Cerebellar cortex (tissue), 1 donor: Measurements from ENCODE around the gene GLYR1.

Source experiments
- DNase-seq: peaks from one replicate; pipeline ENCODE4 v3.0.0-alpha.2; 2015; ENCODE audit warnings: low spot score

Gene GLYR1

DNA sequence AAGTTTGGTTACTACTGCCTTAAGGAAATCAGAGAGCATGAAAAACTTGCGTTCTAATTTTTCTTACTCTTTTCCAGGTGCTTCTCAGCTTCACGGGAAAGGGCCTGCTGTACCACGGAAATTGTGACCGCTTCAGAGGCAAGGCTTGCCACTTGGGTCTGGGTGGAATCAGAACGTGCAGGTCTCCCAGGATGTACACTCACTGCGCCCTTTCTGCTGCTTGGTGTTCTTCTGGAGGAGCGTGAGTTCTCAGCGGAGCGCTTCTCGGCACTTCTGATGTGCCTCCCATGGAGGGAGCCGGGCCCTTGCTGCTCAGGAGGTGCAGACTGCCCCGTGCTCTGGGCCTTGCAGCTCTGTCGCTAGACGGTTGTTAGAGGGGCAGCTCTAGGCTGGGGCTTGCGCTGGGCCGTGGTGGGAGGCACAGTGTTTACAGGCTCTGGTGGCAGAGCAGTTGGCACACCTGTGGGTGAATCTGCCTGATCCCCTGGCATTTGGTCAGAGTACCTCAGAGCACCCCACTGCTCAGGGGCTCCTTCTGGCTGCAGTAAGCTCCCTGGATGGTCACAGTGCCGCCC is 33.0 kb upstream of the GLYR1 start:
- no peak for DNase-seq

DNA sequence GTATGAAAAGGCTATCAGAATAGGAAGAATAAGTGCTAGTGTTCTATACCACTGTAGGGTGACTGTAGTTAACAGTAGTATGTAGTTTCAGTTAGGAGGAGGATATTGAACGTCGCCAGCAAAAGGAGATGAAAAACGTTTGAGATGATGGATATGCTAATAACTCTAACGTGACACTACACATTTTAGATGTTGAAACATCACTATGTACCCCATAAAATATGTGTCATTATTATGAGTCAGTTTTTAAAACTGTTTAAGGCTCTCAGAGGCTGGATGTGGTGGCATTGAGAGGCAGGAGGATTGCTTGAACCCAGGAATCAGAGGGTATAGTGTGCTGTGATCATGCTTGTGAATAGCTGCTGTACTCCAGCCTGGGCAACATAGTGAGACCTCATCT is 32.0 kb upstream of the GLYR1 start:
- no peak for DNase-seq

DNA sequence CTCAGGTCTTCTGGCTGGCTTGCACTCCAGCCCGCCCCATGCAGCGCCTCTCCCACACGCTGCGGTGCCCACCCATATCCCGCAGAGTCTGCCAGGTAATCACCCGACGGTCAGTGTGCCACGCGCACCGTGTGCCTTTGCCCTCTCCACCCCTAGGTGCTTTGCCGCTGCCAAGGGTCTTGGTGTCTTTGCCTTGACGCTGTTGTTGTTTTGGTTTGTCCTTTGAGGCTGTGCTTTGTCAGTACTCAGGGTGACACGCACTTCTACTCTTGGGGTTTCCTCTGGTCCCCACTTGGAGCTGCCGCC is 30.2 kb upstream of the GLYR1 start:
- no peak for DNase-seq

DNA sequence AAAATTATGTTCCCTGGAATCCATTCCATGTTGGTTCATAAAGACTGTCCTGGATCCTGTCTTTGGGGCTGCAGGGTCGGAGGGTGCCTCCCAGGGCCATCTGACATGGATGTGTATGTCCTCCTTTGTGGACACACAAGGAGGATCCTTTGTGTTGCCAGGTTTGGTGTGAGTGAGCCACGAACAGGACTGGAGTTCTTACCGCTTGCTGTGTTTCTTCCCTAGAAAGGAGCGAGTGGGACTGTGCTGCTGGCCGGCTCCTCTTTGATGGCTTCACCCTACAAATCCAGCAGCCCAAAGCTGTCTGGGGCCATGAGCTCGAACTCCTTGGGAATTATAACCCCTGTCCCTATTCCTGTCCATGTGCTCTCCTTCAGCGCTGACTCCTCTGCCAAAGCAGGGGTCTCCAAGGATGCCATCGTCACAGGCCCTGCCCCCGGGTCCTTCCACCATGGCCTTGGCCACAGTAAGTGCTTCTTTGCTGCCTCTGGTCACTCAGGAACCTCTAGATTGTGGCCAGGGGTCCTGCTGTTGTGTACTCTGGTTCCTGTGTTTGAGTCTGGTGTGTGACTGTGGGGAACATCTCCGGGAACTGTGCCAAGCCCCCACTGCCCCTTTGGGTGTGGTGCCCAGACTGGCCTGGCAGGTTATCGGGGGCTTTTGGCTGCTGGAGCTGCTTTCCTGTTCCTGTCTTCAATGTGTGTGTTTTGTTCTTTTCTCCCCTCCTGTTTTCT is 29.7 kb upstream of the GLYR1 start:
- no peak for DNase-seq

DNA sequence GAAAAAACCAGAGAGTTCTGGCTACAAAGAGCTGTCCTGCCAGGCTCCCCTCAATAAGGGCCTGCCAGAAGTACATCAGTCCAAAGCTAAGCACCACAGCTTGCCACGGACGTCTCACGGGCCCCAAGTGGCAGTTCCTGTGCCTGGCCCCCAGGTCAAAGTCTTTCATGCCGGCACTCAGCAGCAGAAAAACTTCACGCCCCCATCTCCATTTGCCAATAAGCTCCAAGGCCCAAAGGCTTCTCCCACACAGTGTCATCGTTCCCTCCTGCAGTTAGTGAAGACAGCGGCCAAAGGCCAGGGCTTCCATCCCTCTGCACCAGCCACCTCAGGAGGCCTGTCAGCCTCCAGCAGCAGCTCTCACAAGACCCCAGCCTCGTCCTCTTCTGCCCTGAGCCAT is 27.6 kb upstream of the GLYR1 start:
- no peak for DNase-seq

DNA sequence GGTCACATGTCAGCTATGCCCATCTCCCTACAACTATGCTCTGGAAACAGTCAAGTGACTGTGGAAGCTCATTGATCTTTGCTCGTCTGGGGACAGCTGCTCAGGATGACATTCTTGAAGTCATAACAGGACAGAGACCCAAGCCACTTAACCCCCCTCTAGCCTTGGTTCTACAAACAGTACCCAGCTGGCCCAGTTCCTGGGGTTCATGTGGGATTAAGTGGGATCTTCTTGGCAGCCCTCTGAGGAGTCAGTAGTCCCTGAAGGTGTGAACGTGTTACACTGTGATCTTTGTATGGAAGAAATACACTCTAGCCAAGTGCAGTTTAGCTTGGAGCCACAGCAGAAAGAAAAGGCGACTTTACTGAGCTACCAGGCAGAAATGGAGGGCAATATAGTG is 26.0 kb upstream of the GLYR1 start:
- no peak for DNase-seq

DNA sequence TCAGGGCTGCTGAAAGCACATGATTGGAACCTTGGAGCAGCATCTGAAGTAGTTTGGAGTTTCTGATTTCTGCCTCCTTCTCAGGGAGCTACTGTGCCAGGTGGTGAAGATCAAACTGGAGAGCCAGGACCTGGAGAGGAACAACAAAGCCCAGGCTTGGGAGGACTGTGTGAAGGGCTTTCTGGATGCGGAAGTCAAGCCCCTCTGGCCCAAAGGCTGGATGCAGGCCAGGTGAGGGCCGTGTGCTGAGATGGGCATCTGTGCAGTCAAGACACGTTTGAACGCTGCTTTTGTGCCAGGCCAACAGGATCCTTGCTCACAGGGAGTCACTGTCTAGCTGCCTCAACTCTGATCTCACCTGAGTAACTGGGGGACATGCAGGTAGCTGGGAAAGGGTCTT is 24.0 kb upstream of the GLYR1 start:
- DNase-seq: no peak

DNA sequence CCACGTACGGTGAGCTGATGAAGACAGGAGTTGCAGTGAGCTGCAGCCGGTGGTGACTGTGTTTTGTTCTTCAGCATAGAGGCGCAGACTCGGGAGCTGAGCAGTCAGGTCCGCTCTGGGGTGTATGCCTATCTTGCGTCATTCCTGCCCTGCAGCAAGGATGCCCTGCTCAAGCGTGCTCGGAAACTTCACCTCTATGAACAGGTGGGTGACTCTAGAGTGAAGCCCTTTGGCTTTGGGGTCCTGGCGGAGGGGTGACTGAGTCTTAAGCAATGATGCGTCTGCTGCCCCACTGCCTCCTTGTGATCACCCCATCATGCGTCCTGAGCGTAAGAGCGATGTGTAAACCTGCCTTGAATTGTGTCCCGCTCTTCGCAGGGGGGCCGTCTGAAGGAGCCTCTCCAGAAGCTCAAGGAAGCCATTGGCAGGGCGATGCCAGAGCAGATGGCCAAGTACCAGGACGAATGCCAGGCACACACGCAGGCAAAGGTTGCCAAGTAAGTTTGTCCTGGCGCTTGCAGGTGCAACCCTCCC is 23.1 kb upstream of the GLYR1 start:
- DNase-seq: peak; percentile 83

DNA sequence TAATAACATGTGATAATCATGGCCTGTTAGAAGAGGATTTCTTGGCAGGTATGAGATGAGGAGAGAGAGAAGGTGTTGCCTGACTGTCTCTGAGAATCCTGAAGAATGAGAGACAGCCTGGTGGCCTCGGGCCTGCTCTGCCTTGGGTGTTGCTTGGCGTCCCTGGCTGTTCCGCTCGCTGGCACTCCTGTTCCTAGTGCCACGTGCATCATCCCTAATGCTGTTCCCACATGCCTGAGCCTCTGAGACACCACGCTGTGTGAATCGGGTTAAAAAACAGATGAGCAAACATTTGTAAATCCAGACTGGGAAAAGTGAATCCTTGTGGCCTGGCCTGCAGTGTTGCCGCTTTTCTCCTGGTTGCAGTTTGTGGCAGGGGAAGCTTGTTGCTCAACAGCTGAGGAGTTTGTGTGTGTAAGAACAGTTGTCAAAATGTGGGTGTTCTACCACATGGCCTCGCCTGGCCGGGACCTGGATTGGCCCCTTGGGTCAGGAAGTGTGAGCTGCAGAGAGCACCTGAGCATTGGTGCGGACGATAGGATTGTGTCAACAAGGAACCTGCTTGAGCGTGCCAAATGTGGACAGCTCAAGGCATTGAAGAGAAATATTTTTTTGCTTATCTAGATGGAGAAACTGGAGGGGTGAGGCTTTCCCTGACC is 22.2 kb upstream of the GLYR1 start:
- DNase-seq: peak; percentile 39

DNA sequence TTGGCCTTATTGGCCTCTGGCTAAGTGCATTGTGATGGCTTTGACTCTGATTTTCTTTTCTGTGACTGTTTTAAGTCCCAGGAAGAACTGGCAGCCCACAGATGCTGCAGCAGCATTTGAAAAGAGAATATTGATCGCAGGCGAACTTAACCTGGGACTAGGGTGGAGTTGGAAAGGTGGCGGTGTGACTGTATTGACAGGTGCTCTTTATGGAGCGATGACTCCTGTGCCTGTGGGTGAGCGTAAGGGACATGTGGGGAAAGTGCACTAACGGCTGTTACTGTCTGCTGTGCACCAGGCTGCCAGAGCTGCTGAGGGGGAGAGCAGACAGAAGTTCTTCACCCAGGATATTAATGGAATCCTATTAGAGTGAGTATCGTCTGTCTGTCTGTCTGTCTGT is 21.4 kb upstream of the GLYR1 start:
- no peak for DNase-seq

DNA sequence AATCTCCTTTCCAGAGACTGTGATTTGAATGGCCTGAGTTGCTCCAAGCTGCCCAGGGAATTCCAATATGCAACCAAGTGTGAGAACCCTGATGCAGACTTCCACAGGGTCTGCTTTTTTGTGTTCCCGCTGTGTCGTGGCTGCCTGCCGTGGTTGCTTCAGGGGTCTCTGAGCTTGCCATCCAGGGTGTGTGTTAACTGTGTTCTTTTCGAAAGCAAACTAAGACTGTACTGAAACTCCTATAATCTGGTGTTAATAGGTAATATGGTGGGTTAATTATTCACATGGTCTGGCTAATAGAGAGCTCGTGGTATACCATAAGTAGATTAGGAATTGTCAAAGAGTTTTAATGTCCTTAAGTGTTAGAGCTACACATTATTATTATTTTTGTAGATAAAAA is 20.9 kb upstream of the GLYR1 start:
- DNase-seq: no peak

DNA sequence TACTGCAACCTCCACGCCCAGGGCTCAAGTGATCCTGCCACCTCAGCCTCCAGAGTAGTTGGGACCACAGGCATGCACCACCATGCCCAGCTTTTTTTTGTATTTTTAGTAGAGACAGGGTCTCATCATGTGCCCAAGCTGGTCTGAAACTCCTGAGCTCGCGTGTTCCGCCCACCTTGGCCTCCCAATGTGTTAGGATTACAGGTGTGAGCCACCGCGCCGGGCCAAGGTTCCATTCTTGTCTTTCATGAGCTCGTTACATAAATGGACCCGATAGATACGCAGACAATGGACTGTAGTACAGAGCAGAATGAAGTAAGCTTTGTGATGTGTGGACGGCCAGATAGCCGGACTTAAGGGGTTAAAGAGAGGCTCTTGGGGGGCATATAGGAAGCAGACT is 19.5 kb upstream of the GLYR1 start:
- no peak for DNase-seq

DNA sequence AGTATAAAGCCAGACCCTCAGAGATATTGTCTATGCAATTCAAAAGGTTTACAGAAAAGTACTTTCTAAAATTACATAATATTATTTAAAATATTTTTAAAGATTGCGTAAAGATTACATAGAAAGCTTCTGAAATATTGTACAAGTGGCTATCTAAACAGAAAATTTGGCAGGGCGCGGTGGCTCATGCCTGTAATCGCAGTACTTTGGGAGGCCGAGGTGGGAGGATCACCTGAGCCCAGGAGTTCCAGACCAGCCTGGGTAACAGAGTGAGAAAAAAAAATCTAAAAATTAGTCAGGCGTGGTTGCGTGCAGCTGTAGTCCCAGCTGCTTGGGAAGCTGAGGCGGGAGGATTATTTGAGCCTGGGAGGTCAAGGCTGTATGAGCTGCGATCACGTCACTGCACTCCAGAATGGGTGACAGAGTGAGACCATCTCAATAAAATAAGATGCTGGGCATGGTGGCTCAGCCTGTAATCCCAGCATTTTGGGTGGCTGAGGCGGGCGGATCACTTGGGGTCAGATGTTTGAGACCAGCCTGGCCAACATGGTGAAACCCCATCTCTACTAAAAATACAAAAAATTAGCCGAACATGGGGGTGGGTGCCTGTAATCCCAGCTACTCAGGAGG is 18.3 kb upstream of the GLYR1 start:
- no peak for DNase-seq

DNA sequence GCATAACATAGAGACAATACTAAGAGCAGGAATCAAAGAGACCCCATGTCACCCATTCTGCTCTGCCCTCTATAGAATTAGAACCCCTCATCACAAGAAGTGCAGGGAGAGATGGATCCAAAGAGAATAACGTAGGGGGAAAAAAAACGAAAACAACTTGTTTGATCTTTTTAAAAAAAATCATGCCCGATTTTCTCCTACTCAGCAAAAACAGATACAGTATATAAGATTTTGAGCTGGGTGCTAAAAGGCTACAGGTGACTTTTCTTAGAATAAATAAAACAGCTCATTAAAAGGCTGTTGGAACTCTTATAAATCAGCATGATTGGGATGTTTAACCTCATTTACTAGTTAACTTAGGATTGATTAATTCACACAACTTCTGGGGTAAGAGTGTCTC is 17.6 kb upstream of the GLYR1 start:
- DNase-seq: no peak

DNA sequence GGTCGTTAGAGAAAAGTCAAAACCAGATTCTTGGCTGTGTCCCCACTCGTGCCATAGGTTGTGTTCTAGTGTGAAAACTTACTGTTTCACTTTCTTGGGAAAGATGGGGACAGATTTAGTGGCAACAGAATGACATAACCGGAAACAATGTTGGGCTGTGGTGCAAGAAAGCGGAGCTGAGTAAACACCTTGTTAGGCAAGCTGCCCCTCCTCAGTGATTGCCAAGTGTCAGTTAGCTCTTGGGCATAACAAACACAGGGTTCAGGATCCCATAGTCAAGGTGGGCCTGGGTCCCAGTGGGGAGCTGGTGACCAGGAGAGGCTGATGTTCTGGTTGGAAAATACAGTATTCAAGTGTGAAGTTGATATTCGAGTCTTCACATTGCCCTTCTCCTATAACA is 15.6 kb upstream of the GLYR1 start:
- no peak for DNase-seq

DNA sequence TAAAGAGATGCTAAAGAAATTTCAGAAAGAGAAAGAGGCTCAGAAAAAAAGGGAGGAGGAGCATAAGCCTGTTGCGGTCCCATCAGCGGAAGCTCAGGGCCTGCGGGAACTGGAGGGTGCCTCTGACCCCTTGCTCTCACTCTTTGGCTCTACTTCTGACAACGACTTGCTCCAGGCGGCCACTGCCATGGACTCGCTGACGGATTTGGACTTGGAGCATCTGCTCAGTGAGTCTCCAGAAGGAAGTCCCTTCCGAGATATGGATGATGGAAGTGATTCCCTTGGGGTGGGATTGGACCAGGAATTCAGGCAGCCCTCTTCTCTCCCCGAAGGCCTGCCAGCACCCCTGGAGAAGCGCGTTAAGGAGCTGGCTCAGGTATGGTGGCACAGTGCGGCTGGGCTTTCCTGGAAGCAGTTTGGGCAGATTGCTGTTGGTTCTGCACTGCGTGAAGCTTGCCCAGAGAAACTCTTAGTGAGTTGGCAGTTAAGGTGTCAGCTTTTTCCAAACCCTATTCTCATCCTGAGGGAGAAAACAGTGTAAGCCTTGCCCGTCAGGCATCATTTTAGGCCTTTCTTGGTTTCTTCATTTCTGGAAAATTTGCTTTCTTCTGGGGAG is 13.7 kb upstream of the GLYR1 start:
- DNase-seq: peak; percentile 67

DNA sequence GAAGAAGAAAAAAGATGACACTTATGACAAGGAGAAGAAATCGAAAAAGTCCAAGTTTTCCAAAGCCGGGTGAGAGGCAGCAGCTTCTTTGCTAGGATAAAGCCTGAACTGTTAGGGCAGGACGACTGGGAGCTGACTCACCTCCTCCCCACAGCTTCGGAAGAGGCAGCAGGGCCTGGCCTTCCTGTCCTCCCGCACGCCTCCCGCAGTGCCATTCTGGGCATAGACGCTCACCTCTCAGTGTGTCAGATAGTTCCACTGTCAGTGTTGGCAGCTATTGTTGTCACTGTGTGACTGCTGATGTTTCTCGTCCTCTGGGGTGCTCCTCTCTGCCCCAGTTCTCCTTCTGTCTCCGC is 12.8 kb upstream of the GLYR1 start:
- DNase-seq: peak; percentile 84

DNA sequence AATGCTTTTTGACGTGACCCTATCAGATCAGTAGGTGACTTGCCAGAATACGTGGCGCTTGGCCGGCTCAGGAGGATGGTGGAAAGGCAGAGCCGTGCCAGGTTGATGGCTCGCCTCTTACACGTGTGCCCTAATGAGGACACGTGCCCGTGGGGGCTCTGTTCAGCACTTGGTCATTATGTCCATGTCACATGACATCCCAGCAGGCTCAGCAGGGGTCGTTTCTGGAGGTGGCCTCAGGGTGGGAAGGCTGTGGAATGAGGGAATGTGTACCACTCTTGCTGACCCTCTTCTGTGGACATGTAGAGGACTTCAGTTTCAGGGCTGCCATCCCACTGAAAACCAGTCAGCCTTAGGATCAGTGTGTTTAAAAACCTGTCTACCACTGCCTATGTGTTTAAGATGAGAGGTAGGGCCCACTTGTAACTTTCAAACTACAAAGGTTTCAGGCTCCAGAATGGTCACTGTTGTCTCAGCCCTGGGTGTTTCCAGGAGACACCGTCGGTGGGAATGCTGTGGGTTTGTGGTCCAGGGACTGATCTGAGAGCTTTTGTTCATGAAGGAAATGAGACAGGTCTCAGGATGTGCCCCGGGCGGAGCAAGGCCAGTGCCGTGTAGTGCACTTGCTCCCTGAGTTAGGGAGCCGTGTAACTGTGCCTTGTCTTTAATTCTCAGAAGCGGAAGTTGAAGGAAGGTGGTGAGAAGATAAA is 12.3 kb upstream of the GLYR1 start:
- DNase-seq: peak; percentile 45

DNA sequence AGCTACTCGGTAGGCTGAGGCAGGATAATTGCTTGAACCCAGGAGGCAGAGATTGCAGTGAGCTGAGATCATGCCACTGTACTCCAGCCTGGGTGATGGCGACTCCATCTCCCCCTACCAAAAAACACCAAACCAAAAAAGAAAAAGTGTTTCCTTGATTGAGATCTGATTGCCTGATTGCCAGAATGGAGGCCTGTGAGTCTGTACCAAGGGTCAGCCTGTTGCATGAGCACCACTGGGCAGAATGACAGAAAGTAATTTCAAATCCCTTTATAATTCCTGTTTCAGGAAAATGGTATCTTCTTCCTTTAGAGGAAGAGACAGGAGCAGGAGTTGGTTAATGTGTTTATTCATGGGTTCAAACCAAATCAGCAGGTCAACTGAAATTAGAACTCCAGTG is 8.7 kb upstream of the GLYR1 start:
- no peak for DNase-seq

DNA sequence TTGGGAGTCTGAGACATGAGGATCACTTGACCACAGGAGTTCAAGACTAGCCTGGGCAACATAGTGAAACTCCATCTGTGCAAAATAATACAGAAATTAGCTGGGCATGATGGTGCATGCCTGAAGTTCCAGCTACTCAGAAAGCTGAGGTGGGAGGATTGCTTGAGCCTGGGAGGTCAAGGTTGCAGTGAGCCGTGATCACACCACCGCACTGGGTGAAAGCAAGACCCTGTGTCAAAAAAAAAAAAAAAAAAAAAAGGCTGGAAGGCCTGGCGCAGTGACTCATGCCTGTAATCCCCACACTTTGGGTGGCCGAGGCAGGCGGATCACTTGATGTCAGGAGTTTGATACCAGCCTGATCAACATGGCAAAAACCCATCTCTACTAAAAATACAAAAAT is 8.3 kb upstream of the GLYR1 start:
- DNase-seq: no peak

DNA sequence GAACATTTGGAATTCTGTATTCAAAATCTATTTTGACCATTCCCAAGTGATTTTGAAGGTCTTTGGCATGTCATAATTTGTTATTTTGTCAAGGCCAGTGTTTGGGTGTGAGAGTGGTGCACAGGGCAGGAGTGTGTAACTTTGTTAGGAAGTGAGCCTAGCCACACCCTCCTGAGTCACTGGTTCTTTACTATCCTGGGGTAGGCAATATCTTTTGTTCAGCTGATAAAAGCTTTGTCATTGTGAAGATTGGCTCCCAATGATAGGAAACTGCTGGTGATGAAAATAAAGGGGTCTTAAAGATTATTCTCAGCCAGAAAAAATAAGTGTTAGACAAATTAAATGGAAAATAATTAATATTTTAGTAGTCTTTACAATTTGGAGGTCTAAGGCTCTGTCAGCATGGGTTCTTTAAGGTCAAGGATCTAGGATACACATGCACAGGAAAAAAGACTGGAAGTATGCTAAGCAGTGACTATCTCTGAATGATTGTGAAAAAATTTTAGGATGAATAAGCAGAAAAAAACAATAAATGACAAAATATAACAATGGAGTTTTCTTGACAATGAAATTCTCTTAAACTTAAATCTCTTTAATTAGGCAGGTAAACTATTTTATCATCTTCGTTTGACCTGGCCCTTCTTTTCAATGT is 5.3 kb upstream of the GLYR1 start:
- DNase-seq: no peak

DNA sequence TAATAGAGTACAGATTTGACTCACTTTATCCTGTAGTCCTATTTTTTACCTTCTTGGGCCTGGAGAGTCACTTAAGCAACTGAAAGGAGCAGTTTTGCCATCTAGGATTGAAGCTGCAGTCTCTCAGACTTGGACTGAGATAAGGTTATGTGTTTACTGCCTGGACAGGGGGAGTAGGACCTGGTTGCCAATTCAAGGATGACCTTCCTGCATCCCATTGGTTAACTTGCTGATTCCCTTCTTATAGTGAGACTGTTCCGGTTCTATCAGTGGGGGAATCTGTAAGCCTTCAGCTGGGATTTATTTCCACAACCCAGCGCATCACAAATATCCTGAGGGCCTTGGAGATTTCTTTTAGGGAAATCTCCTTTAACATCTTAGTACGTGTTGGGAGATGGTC is 3.1 kb upstream of the GLYR1 start:
- DNase-seq: no peak
